ENCODE measurements around the gene MKNK1.

Gene MKNK1

GRCh38 chr1:46618754-46619415 is 14.8 kb upstream of the MKNK1 start:
- DNase-seq: no peak

GRCh38 chr1:46617833-46618232 is 13.8 kb upstream of the MKNK1 start:
- no peak for DNase-seq

- no peak for DNase-seq
Observed at GRCh38 chr1:46617108-46617800, 13.2 kb upstream of the MKNK1 start.

- DNase-seq: peak; percentile 65
Observed at GRCh38 chr1:46616277-46617107, 12.4 kb upstream of the MKNK1 start, which contains the start of gene MOB3C. Gene MOB3C, minus strand, starts transcription at chr1:46616811. Its CDS starts 3,490 bp downstream, at chr1:46613321.

GRCh38 chr1:46615735-46616134 is 11.7 kb upstream of the MKNK1 start:
- peak; percentile 10 for DNase-seq

GRCh38 chr1:46615088-46615487 is 11.0 kb upstream of the MKNK1 start:
- no peak for DNase-seq

GRCh38 chr1:46614604-46614984 is 10.5 kb upstream of the MKNK1 start:
- no peak for DNase-seq

- DNase-seq: peak; percentile 34
Observed at GRCh38 chr1:46613661-46614603, 9.9 kb upstream of the MKNK1 start.

GRCh38 chr1:46612937-46613660 is 9.0 kb upstream of the MKNK1 start:
- DNase-seq: no peak

- DNase-seq: no peak
Observed at GRCh38 chr1:46611691-46612221, 7.7 kb upstream of the MKNK1 start.

GRCh38 chr1:46607345-46608130 is 3.5 kb upstream of the MKNK1 start:
- DNase-seq: no peak

- DNase-seq: no peak
Observed at GRCh38 chr1:46606255-46606965, 2.3 kb upstream of the MKNK1 start.

GRCh38 chr1:46605232-46605631 is 1.2 kb upstream of the MKNK1 start:
- DNase-seq: no peak

GRCh38 chr1:46603481-46603857 is 599 bp downstream of the MKNK1 start:
- no peak for DNase-seq

- no peak for DNase-seq
Observed at GRCh38 chr1:46601257-46602007, 2.6 kb downstream of the MKNK1 start.

GRCh38 chr1:46599059-46599970 is 4.8 kb downstream of the MKNK1 start:
- no peak for DNase-seq

- DNase-seq: no peak
Observed at GRCh38 chr1:46596846-46597245, 7.2 kb downstream of the MKNK1 start.

- DNase-seq: no peak
Observed at GRCh38 chr1:46596036-46596435, 8.0 kb downstream of the MKNK1 start.

Measured in activated CD4-positive, alpha-beta T cell treated with anti-CD3 and anti-CD28 coated beads, Interleukin-2, Interleukin-6, amounts not matched to agents 100 ng/mL and 50 ng/mL, durations not matched to agents 16 hours and 8 hours (primary cell).